HG02678 (cell line): ENCODE results near the gene ITGA2B.
"Not testable (repeated sequence)": the region's sequence is repeated elsewhere in the genome, so short reads cannot be mapped to it uniquely, and the experiment has no call there.

Source experiments
- ATAC-seq: cut with Tn5 transposase; IDR thresholded peaks from one replicate; pipeline ENCODE4 v1.9.1; 2021; ENCODE audit warnings: mild to moderate bottlenecking, moderate library complexity; ENCODE audit not compliant: unreplicated experiment

The ITGA2B gene

GRCh38 chr17:44394112-44394511 lies 4.7 kb upstream of the ITGA2B start:
- not testable (repeated sequence) for ATAC-seq

- ATAC-seq = no peak
Measured at GRCh38 chr17:44390250-44390870, 911 bp upstream of the ITGA2B start.

GRCh38 chr17:44389723-44390202 lies 314 bp upstream of the ITGA2B start:
- ATAC-seq = no peak

GRCh38 chr17:44387804-44388203 lies 1.6 kb downstream of the ITGA2B start:
- ATAC-seq = no peak

DNA sequence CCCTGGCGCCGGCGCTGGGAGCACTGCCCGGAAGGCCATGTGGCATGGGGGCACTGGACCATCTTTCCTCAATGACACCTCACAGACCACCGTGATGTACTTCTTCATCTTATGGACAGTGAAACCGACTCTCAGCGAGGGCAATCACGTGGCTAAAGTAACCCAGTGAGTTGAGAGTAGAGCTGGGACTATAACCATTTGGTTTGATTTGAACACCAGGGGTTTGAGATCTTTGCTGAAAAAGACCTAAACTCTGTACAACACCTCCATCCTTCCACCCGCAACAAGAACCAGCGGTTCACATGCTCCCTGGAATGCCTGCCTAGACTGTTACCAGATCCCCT lies 3.3 kb downstream of the ITGA2B start:
- no peak for ATAC-seq

- ATAC-seq = no peak
Measured at GRCh38 chr17:44385287-44386181, 3.9 kb downstream of the ITGA2B start.

DNA sequence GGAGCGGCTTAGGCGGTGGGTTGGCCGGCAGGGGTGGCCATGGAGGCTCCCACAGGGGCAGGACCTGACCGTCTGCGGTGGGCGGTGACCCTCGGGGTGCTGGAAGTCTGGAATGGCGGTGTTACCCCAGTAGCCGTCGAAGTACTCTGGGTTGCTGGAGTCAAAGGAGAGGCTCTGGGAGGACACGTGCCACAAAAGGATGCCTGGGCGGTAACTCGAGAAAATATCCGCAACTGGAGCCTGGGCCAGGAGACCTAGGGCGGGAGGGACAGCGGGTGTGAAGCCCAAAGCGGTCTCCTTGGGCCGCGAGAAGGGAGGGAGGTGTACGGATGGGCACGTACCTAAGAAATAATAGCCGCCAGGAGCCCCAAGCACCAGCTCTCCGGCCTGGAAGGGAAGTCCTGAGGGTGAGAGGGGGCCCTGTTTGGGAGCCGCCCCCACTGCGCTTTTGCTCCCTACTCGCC lies 4.6 kb downstream of the ITGA2B start:
- no peak for ATAC-seq

DNA sequence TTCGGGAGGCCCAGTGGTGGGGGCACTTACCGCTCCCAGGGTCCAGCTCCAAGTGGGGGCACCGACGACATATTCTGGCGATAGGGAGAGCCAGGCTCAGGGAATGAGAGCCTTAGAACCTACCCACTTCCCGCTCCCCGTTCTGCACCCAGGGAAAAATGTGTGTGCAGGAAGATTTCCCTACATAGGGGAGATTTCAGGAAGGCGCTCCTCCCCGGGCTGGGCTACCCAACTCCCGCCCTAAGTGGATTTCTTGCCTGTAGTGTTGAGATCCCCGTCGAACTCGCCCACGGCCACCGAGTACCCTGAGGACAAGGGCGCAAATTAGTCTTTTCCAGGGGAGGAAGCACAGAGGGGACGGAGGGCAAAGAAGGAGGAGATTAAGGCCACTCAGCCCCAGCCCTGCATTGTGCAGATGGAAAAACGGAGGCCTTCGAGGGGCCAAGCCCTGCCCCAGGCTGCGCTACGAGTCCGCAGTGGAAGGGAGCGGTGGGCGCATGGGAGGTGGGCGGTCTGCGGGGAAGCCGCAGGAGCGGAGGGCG lies 5.1 kb downstream of the ITGA2B start:
- no peak for ATAC-seq

DNA sequence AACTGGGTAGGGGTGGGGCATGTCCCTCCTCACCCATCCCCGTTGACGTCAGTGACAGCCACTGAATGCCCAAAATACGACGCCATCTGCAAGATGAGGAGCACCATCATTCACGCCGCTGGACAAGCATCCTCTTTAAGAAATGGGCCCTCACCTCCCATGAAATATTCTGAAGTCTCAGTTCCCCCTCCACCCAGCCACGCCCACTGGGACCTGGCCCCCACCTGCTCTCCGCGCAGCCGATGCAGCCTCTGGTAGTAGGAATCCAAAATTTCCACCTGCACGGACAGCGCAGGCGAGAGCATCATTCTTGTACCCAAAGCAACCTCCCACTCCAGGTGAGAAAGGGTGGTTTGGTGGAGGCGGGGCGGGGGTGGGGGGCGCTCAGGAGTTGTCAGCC lies 5.6 kb downstream of the ITGA2B start:
- no peak for ATAC-seq

GRCh38 chr17:44383363-44383762 lies 6.1 kb downstream of the ITGA2B start:
- no peak for ATAC-seq

DNA sequence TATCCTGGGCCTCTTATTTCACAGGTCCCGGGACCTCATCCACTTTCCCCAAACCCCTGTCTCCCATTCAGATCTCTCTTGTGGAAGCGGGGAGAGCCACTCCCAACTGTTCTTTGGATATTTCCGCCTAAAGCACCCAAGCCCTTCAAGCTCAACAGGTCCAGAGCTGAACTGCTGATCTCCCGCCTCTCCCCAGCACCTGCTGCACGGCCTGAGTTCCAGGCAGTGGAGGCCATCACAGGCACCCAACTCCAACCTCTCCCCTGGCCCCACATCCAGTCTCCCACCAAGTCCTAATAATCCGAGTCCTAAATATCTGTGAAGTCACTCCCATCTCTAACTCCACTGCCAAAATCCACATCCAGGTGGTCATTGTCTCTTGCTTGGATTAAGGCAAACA lies 6.5 kb downstream of the ITGA2B start:
- ATAC-seq = no peak

DNA sequence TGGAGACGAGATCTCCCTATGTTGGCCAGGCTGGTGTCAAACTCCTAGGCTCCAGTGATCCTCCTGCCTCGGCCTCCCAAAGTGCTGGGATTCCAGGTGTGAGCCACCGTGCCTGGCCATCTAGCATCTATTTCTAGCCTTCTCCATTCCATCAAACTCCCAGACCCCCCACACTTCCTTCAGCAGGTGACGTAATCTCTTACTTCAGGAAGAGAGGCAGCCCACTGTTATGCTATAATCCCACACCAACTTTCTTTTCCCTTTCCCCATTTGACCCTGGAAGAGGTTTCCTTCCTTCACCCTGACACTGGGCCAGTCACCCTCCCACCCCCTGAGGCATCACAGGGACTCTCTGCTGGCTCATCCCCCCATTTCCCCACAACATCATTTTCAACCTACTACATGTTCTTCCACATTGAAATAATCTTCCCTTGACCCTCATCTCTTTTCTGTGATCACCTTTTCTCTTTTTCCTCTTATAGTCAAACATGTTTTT lies 7.6 kb downstream of the ITGA2B start:
- no peak for ATAC-seq

DNA sequence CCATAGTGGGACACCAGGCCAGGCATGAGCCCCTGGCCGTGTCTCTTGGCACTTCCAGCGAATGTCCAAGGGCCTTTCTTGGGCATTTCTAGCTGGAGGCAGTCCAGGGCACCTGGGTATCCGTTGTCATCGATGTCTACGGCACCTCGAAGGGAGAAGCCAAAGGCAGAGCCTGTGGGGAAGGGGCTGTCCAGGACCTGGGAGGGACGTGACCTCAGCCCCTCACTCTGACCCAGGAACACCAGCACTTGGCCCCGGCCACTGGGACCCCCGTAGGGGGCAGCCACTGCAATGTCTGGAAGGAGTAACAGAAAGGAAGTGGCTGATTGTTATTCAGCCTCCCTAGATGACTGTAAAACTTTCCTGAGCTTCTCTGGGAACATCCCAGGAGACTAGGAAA lies 8.7 kb downstream of the ITGA2B start:
- no peak for ATAC-seq

DNA sequence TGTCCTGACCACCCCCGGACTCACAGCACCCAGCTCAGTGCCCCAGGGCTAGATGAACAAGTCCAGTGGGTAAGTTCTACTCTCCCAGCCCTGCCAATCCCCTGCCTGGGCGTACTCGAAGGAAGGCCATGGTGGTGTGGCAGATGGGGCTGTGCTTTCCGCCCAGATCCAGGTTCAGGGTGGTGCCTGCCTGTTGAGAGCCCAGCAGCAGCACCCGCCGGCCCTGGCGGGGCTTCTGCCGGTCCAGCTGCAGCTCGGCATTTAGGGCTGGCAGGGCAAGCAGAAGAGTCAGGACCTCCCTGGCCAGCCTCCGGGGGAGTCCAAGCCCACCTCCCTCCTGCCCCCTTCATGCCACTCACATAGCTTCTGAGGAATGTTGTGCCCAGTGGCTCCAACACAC lies 9.6 kb downstream of the ITGA2B start:
- ATAC-seq = no peak

DNA sequence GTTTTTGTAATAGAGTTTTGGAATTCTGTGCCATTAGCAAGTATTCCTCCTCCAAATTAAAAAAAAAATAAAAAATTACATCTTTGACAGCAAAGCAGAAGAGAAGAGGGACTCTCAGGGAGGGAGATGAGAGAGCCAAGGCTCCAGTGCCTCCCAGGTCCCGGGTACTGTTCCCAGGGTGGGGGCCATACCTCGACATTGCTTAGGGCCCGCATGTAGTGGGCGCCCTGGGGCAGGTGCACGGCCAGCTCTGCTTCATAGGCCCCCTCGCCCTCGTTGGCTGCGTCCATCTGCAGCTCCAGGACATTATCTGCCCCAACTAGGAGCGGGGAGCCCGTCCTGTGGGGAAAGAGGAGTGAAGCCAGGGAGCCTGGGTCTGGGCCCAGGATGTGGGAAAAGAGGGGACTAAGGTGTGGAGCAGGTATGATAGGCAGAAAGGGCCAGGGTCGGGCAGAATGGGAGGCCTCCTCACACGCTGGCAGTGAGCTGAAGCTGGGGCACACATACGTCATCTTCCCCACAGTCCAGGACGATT lies 11.2 kb downstream of the ITGA2B start:
- ATAC-seq = no peak

GRCh38 chr17:44376779-44377178 lies 12.7 kb downstream of the ITGA2B start:
- ATAC-seq = no peak

DNA sequence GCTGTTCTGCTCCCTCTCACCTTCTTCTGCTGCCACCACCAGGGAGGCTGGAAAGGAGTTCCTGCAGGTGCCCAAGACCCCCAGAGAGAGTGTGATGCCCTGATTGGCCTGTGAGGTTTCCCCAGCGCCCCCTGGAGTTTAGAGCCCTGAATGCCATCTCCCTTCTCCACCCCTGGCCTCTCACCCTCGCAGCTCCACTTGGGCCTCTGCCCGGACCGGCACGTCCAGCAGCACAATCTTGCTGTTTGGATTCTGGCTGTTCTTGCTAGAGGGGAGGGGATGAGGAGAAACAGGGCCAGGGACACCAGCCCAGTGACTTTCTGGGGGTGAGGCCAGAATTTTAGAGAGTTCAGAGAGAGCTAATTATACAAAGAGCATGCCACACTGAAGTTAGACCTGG lies 13.3 kb downstream of the ITGA2B start:
- ATAC-seq = no peak

DNA sequence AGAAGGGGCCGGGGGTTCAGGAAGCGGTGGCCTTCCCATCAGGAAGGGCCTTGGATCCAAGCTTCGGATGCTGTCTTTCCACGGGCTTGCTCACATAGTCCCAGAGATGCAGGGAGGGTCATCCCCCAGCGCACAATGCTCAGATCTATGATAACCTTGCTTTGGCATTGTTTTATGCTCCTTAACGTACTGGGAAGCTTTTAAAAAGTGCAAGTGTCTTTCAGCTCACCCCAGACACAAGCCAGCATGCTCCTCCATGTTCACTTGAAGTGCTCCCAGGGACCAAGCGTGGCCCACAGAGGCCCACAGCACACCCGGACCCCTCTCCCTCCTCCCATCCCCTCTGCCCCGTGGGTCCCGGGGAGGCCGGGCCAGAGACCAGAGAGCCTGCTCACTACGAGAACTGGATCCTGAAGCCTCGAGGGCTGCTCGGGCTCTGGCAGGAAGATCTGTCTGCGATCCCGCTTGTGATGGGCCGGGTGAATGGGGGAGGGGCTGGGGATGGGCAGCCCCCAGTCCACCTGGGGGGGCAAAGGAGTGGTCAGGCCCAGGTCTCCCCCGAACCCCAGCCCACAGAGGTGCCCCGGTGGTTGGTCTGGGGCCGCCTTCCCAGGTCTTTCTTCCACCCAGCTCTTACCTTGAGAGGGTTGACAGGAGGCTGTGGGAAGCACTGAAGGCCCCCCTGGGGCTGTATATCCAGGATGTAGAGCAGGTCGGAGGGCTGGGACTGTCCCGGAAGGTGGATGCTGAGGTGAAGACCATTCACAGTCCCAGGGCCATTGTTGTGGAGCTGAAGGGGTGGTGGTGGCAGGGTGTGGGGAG lies 14.0 kb downstream of the ITGA2B start:
- no peak for ATAC-seq

DNA sequence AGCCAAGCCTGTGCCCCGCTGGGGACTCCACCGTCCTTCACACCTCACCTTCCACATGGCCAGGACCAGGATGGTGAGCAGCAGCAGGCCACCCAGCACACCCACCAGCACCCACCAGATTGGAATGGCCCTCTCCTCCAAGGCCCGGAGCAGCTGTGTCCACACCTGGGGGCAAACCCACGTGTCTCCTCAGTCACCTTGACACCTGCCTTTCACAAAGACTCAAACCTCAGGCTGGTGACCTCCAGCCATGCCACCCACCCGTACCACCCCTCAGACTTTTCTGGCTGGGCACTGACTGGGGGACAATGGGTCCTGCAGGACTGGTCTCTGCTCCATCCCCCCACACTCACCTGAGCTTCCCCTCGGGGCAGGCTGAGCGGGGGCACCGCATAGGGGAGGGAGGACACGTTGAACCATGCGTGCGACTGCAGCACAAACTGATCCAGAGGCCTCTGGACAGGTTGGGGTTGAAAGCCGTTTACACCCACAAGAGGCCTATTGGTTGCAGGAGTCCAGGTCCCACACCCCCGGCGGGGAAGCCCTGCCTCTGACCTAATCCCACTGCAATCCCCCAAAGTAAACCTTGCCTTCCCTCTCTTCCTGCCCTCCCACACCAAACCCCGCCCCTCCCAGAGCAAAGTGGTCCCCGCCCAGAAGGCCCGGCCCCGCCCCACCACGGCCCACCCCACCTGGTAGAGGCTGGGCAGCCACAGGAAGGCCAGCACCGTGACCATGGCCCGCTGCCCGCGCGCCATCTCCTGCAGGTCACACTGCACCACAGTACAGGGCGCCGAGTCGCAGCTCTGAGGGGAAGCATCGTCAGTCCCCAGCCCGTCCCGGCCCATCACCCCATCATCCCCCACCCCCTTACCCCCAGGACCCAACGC lies 14.9 kb downstream of the ITGA2B start:
- ATAC-seq = no peak

- ATAC-seq = no peak
Measured at GRCh38 chr17:44372036-44372435, 17.4 kb downstream of the ITGA2B start.
